HEK293 (cell line): ENCODE results near the gene DNMBP.

Experiments used
- CTCF ChIA-PET: fragments of 350-600 bp; formaldehyde crosslinking; extraction: SDS; loops from one replicate; lab custom pipeline; 2021; ENCODE audit warnings: antibody characterized with exemption; lab: Yijun Ruan, JAX
- POLR2A ChIA-PET: fragments of 300-600 bp; formaldehyde crosslinking; extraction: SDS; loops from one replicate; lab custom pipeline; 2020; ENCODE audit warnings: antibody characterized with exemption, inconsistent platforms; lab: Yijun Ruan, JAX
- H3K27ac ChIP-seq: fragments of 200-500 bp; sonication (Bioruptor generic); 2 replicates; pipeline ENCODE4 v1.5.1; 2014; ENCODE audit warnings: low read depth, low read length, control low read depth, inconsistent platforms; ENCODE audit errors: extremely low read depth
- H3K36me3 ChIP-seq, 2 experiments: fragments of 200-500 bp in 1 of 2; sonication (Bioruptor generic) in 1 of 2; 1 replicate in 1 of 2; 2 replicates in 1 of 2; pipeline ENCODE4 v1.5.1; 2014 to 2017; ENCODE audit warnings: inconsistent platforms in 2 of 2, low read length in 2 of 2; ENCODE audit not compliant: control insufficient read depth in 2 of 2, insufficient read depth in 1 of 2
- H3K4me1 ChIP-seq: fragments of 200-500 bp; sonication (Bioruptor generic); 2 replicates; pipeline ENCODE4 v1.5.1; 2014; ENCODE audit warnings: mild to moderate bottlenecking, low read length, inconsistent platforms; ENCODE audit not compliant: control insufficient read depth, insufficient read depth
- H3K4me3 ChIP-seq: 2 replicates; pipeline ENCODE4 v1.5.1; 2011; ENCODE audit warnings: low read depth, mild to moderate bottlenecking, control low read depth, low read length, moderate library complexity
- H3K9me3 ChIP-seq: fragments of 200-500 bp; sonication (Bioruptor generic); 2 replicates; pipeline ENCODE4 v1.5.1; 2014; ENCODE audit warnings: low read depth, low read length, inconsistent platforms; ENCODE audit not compliant: control insufficient read depth, insufficient read depth
- KLF17 ChIP-seq: fragments of 450-650 bp; formaldehyde crosslinking; IDR thresholded peaks from 2 replicates; pipeline ENCODE4 v1.5.1; 2016; ENCODE audit warnings: missing biosample characterization, missing genetic modification characterization
- ZBTB44 ChIP-seq: fragments of 450-650 bp; IDR thresholded peaks from 2 replicates; pipeline ENCODE4 v1.5.1; 2018; ENCODE audit warnings: missing biosample characterization, mild to moderate bottlenecking, missing genetic modification characterization
- ZBTB7A ChIP-seq: fragments of 450-650 bp; formaldehyde crosslinking; IDR thresholded peaks from 2 replicates; pipeline ENCODE4 v1.5.1; 2016; ENCODE audit warnings: low read depth, missing biosample characterization, missing genetic modification characterization
- ZFP69B ChIP-seq: fragments of 450-650 bp; formaldehyde crosslinking; IDR thresholded peaks from 2 replicates; pipeline ENCODE4 v1.5.1; 2016; ENCODE audit warnings: missing biosample characterization, missing genetic modification characterization
- ZNF121 ChIP-seq: fragments of 450-650 bp; formaldehyde crosslinking; IDR thresholded peaks from 2 replicates; pipeline ENCODE4 v1.5.1; 2016; ENCODE audit warnings: missing biosample characterization, missing genetic modification characterization
- ZNF132 ChIP-seq: fragments of 450-650 bp; formaldehyde crosslinking; IDR thresholded peaks from 2 replicates; pipeline ENCODE4 v1.5.1; 2017; ENCODE audit warnings: missing biosample characterization, missing genetic modification characterization, borderline replicate concordance
- ZNF16 ChIP-seq: fragments of 450-650 bp; formaldehyde crosslinking; IDR thresholded peaks from 2 replicates; pipeline ENCODE4 v1.5.1; 2016; ENCODE audit warnings: low read depth, missing biosample characterization, missing genetic modification characterization
- ZNF214 ChIP-seq: fragments of 450-650 bp; formaldehyde crosslinking; IDR thresholded peaks from 2 replicates; pipeline ENCODE4 v1.5.1; 2017; ENCODE audit warnings: missing biosample characterization, mild to moderate bottlenecking, missing genetic modification characterization, borderline replicate concordance
- ZNF302 ChIP-seq: fragments of 450-650 bp; formaldehyde crosslinking; IDR thresholded peaks from 2 replicates; pipeline ENCODE4 v1.5.1; 2016; ENCODE audit warnings: missing biosample characterization, missing genetic modification characterization, low read depth
- ZNF404 ChIP-seq: fragments of 450-650 bp; formaldehyde crosslinking; IDR thresholded peaks from 2 replicates; pipeline ENCODE4 v1.5.1; 2017; ENCODE audit warnings: missing biosample characterization, missing genetic modification characterization
- ZNF48 ChIP-seq: fragments of 450-650 bp; formaldehyde crosslinking; IDR thresholded peaks from 2 replicates; pipeline ENCODE4 v1.5.1; 2016; ENCODE audit warnings: missing biosample characterization, missing genetic modification characterization
- ZNF510 ChIP-seq: fragments of 450-650 bp; formaldehyde crosslinking; IDR thresholded peaks from 2 replicates; pipeline ENCODE4 v1.5.1; 2018; ENCODE audit warnings: mild to moderate bottlenecking, missing genetic modification characterization, missing biosample characterization; ENCODE audit not compliant: insufficient replicate concordance
- ZNF549 ChIP-seq: fragments of 450-650 bp; IDR thresholded peaks from 2 replicates; pipeline ENCODE4 v1.5.1; 2018; ENCODE audit warnings: missing biosample characterization, missing genetic modification characterization, mild to moderate bottlenecking, inconsistent platforms, moderate library complexity
- ZNF571 ChIP-seq: fragments of 450-650 bp; formaldehyde crosslinking; IDR thresholded peaks from 2 replicates; pipeline ENCODE4 v1.5.0; 2017; ENCODE audit warnings: missing biosample characterization, missing genetic modification characterization
- ZNF596 ChIP-seq: fragments of 450-650 bp; IDR thresholded peaks from 2 replicates; pipeline ENCODE4 v1.5.0; 2018; ENCODE audit warnings: missing biosample characterization, mild to moderate bottlenecking, missing genetic modification characterization, moderate library complexity
- ZNF626 ChIP-seq: fragments of 450-650 bp; sonication (Bioruptor Pico); formaldehyde crosslinking; IDR thresholded peaks from 2 replicates; pipeline ENCODE4 v1.5.1; 2018; ENCODE audit warnings: missing biosample characterization, missing genetic modification characterization, inconsistent platforms
- ZNF645 ChIP-seq: fragments of 450-650 bp; formaldehyde crosslinking; IDR thresholded peaks from 2 replicates; pipeline ENCODE4; 2016; ENCODE audit warnings: missing biosample characterization, missing genetic modification characterization
- ZNF654 ChIP-seq: fragments of 450-650 bp; formaldehyde crosslinking; IDR thresholded peaks from 2 replicates; pipeline ENCODE4 v1.5.1; 2016; ENCODE audit warnings: low read depth, missing biosample characterization, missing genetic modification characterization
- ZNF792 ChIP-seq: fragments of 450-650 bp; formaldehyde crosslinking; IDR thresholded peaks from 2 replicates; pipeline ENCODE4 v1.5.1; 2016; ENCODE audit warnings: missing biosample characterization, missing genetic modification characterization
- ZSCAN30 ChIP-seq: fragments of 450-650 bp; IDR thresholded peaks from 2 replicates; pipeline ENCODE4 v1.5.1; 2018; ENCODE audit warnings: missing biosample characterization, mild to moderate bottlenecking, missing genetic modification characterization, moderate library complexity

The DNMBP gene

GRCh38 chr10:99855479-99856071, 154.2 kb downstream of the DNMBP start:
- POLR2A ChIA-PET = no interaction called here
- Histone ChIP-seq H3K27ac (no peak overlapping the region), H3K36me3 (no peaks in the 10 kb centered on the region), H3K4me3 (no peak overlapping the region), H3K4me1 (no peaks in the 10 kb centered on the region), H3K9me3 (no peaks in the 10 kb centered on the region)
- CTCF ChIA-PET = interaction anchor here (0.6 to 17.6 kb wide), 5 partner anchors 10 to 411 kb away, joined by 4 to 264 read pairs (median 9); partner anchors contain the start of gene DNMBP
- no peak for TF ChIP-seq ZNF121 (tag by site-specific recombination)
- TF ChIP-seq ZNF510 (tag by site-specific recombination) = no peak
- TF ChIP-seq ZBTB44 = no peak
- TF ChIP-seq ZNF792 (tag by site-specific recombination) = no peak
- TF ChIP-seq ZNF571 (tag by site-specific recombination) = no peak
- no peak for TF ChIP-seq ZNF654 (tag by site-specific recombination)
- TF ChIP-seq ZNF645 (tag by site-specific recombination) = no peak
- TF ChIP-seq ZNF404 (tag by site-specific recombination) = no peak
- no peak for TF ChIP-seq ZSCAN30 (tag by site-specific recombination)
- TF ChIP-seq ZNF214 = no peak
- TF ChIP-seq ZFP69B (tag by site-specific recombination) = no peak
- TF ChIP-seq ZNF549 (tag by site-specific recombination) = no peak
- no peak for TF ChIP-seq ZNF48 (tag by site-specific recombination)
- no peak for TF ChIP-seq ZNF596 (tag by site-specific recombination)
- TF ChIP-seq ZNF302 (tag by site-specific recombination) = no peak
- TF ChIP-seq KLF17 (tag by site-specific recombination) = no peak
- no peak for TF ChIP-seq ZNF626 (tag by site-specific recombination)
- no peak for TF ChIP-seq ZNF132
- TF ChIP-seq, all 188 proteins: peak for 0

- Histone ChIP-seq H3K36me3 (no peaks in the 10 kb centered on the region), H3K4me3 (no peak overlapping the region), H3K27ac (no peak overlapping the region), H3K4me1 (no peaks in the 10 kb centered on the region), H3K9me3 (no peaks in the 10 kb centered on the region)
- ChIA-PET POLR2A (no interaction called here), CTCF (interaction anchor here (1.3 to 17.6 kb wide), 4 partner anchors 9 to 193 kb away, joined by 4 to 264 read pairs (median 21); partner anchors contain the start of gene DNMBP)
- TF ChIP-seq ZNF16 (tag by site-specific recombination) (no peak), ZNF654 (tag by site-specific recombination) (peak; percentile 54), ZBTB7A (tag by site-specific recombination) (no peak)
These were observed 154.9 kb downstream of the DNMBP start for GRCh38 chr10:99854860-99855259.
